ENCODE data around the gene POLE2.
A peak's percentile ranks its signal among the peaks of the same experiment; 100 is the strongest.
"Not testable (repeated sequence)": the region's sequence is repeated elsewhere in the genome, so short reads cannot be mapped to it uniquely, and the experiment has no call there.

The POLE2 gene

GRCh38 chr14:49659526-49660455, 28.2 kb downstream of the POLE2 start:
- DNase-seq (ENCODE audit: low read depth): no peak

GRCh38 chr14:49657500-49657899, 30.5 kb downstream of the POLE2 start:
- DNase-seq (ENCODE audit: low read depth): not testable (repeated sequence)

- DNase-seq (ENCODE audit: low read depth): no peak
These were observed 33.5 kb downstream of the POLE2 start for GRCh38 chr14:49654511-49654910.

- DNase-seq (ENCODE audit: low read depth): no peak
These were observed 34.5 kb downstream of the POLE2 start for GRCh38 chr14:49653508-49653907.

- DNase-seq (ENCODE audit: low read depth): no peak
These were observed 45.9 kb downstream of the POLE2 start for GRCh38 chr14:49642163-49642562.

- no peak for DNase-seq (ENCODE audit: low read depth)
These were observed 46.3 kb downstream of the POLE2 start for GRCh38 chr14:49641697-49642129.

GRCh38 chr14:49640540-49641417, 47.2 kb downstream of the POLE2 start:
- no peak for DNase-seq (ENCODE audit: low read depth)

- no peak for DNase-seq (ENCODE audit: low read depth)
These were observed 50.4 kb downstream of the POLE2 start for GRCh38 chr14:49637534-49638078.

- no peak for DNase-seq (ENCODE audit: low read depth)
These were observed 51.1 kb downstream of the POLE2 start for GRCh38 chr14:49636866-49637265.

GRCh38 chr14:49634547-49635334, 53.3 kb downstream of the POLE2 start, which contains the start of gene DNAAF2:
Gene DNAAF2, minus strand, starts transcription at chr14:49635244. Its CDS starts 95 bp downstream, at chr14:49635149.
- peak; percentile 42 for DNase-seq (ENCODE audit: low read depth)

GRCh38 chr14:49633640-49634546, 54.1 kb downstream of the POLE2 start:
- peak; percentile 94 for DNase-seq (ENCODE audit: low read depth)

- no peak for DNase-seq (ENCODE audit: low read depth)
These were observed 63.8 kb downstream of the POLE2 start for GRCh38 chr14:49623941-49624839.

GRCh38 chr14:49623387-49623786, 64.6 kb downstream of the POLE2 start:
- DNase-seq (ENCODE audit: low read depth): no peak

- no peak for DNase-seq (ENCODE audit: low read depth)
These were observed 65.9 kb downstream of the POLE2 start for GRCh38 chr14:49622022-49622607.

GRCh38 chr14:49621114-49621881, 66.7 kb downstream of the POLE2 start:
- DNase-seq (ENCODE audit: low read depth): peak; percentile 44

- peak; percentile 93 for DNase-seq (ENCODE audit: low read depth)
These were observed 67.6 kb downstream of the POLE2 start, which contains the start of the genes MGAT2 and RPL36AL for GRCh38 chr14:49620182-49621113. Gene MGAT2, plus strand, starts transcription at chr14:49620799. Its CDS starts 470 bp downstream, at chr14:49621269. Gene RPL36AL, minus strand, starts transcription at chr14:49620626. Its CDS starts 1,522 bp downstream, at chr14:49619104.

GRCh38 chr14:49619730-49620129, 68.3 kb downstream of the POLE2 start:
- DNase-seq (ENCODE audit: low read depth): no peak

Measured in activated T-cell treated with anti-CD3 and anti-CD28 coated beads for 24 hours (primary cell).